CD1c-positive myeloid dendritic cell (primary cell): Measurements from ENCODE around the gene CTRB2.

Experiments used
- DNase-seq: peaks from one replicate; pipeline ENCODE4 v3.0.0-alpha.2; 2016; ENCODE audit errors: extremely low spot score

CTRB2 gene

DNA sequence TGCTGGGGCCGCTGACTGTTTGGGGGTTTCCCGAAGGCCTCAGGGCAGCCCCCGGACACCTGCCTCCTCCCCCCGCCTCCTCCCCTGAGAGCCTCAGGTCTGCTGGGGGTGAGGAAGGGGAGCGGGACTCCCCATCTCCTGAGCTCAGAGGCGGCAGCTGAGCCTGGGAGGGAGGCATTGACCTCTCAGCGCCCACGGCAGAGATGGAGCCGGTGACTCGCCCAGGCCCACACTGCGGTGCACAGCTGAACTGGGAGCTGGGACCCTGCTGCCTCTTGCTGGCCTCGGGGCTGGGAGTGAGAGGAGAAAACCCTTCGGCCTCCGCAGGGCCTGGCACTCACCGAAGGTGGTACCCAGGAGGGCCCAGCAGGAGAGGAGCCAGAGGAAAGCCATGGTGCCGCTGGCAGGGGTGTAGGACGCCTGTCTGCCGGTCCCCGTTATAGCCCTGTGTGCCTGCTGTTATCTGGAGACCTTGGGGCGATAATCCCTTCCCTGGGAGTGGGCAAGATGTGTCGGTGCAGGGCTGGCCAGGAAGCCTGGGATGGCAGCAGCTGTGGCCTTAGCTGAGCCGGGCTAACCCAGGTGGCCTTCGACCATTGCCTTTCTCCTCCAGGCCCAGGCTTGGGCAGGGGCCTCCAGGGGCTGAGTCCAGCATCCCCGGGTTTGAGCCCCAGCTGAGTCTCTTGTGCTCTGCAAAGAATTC lies at the start of gene CTRB2:
CTRB2 (minus strand) TSS at position 413 of the 703 bp plus-strand sequence; CDS start at position 393, 20 bp downstream.
- no peak for DNase-seq

DNA sequence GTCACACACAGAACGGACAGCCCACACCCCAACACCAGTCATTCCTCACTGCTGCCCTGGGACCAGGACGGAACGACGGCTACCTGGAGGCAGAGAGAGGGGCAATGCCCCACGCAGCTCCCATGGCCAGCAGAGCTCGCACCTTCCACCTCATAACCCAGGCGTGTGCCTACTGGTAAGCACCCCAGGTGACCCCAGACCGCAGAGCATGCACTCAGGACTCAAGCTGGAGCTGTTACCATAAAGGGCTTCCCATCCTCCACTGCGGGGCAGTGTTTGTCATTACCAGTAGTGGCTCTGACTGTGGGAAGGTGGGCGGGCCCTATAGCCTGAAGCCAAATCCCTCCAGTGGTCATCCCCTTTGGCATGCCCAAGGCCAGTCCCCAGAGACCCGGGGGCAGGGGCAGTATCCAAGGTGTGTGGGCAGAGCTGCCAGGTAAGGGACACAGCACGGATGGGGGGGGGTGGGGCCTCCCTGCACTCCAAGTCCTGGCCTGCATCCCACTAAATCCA lies 49.2 kb upstream of the CTRB2 start:
- DNase-seq = no peak

- no peak for DNase-seq
Observed at GRCh38 chr16:75254359-75254837, 47.4 kb upstream of the CTRB2 start.

DNA sequence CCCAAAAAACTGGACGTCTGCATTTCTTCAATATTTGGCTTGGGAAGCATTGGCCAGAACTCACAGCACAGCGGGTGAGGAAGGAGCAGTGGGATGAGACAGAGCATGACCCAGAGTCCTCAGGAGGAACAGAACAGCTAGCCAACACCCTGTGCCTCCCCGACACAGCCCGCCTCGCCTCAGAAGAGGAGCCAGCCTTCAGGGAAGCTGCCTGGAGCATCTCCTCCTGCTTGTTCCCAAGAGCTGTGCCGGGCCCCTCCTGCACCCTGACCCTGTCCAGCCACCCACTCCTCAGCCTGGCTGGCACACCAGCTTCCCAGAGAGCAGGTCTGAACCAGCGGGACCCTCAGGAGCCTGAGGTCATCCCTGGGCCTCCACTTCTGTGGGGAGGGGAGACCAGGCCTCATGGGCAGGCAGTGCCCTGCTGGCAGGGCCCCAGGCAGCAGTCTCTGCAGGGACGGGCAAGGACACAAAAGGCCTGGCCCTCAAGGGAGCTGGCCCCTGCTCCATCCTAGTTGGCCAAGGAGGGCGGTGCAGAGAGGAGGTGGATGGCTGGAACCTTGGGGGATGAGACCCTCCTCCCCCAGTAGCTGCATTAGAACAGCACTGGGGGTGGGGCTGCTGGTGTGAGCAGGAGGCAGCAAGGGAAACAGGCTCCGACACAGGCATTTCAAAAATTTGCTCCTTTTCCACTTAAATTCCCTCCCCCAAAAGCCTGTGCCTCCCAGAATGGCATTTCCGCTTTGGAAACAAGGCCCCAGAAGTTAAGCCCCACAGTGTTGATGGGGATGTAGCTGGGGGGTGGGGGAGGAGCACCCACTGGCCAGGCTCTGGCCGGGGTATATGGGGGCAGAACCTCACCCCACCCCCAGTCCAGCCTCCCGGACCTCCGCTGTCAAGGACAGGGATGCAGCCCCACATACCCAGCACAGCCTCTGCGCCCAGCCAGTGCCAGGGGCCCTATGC lies 46.3 kb upstream of the CTRB2 start:
- no peak for DNase-seq

- no peak for DNase-seq
Observed at GRCh38 chr16:75252049-75252864, 45.3 kb upstream of the CTRB2 start.

- peak; percentile 70 for DNase-seq
Observed at GRCh38 chr16:75251280-75252048, 44.5 kb upstream of the CTRB2 start, which contains the start of gene BCAR1. TSS of gene BCAR1 (minus strand) at chr16:75251624. CDS start at chr16:75251482, 142 bp downstream.

GRCh38 chr16:75250809-75251279 lies 43.9 kb upstream of the CTRB2 start:
- no peak for DNase-seq

GRCh38 chr16:75250089-75250808 lies 43.3 kb upstream of the CTRB2 start:
- DNase-seq = no peak

DNA sequence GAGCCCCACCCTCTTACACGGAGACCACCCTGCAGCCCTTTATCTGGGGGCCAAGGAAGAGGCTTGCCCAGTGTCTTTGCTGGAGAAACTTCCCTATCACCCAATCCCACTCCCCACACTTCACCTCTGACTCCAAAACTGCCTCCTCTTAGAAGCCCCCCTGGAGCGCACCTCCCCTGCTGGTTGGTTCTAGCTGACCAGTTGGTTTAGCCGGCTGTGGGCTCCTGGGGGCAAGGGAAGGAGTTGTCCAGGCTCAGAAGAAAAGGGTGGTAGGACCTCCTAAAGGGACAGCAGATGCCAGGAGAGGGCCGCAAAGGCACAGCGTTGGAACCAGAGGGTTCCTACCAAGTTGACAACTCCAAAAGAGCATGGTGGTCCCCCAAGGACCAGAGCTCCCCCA lies 42.5 kb upstream of the CTRB2 start:
- DNase-seq = no peak

GRCh38 chr16:75248536-75249380 lies 41.8 kb upstream of the CTRB2 start:
- DNase-seq = no peak

- DNase-seq = no peak
Observed at GRCh38 chr16:75248142-75248535, 41.2 kb upstream of the CTRB2 start.

DNA sequence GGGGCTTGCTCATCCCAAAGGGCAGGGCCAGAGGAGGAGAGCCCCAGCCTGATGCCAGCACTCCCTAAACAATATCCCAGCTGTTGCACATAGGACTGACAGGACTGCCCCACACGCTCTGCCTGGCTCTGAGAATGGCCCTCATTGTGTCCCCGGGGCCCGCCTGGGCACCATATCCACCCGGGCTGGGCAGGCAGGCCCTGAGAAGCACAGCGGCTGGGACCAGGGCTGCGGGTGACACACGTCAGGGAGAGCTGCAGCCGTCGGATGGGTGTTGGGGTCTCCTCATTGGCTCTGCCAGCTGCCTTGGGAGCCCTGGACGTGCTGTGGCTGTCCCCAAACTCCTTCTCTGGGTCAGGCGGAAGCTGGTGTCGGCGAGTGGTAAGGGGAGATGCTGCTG lies 40.3 kb upstream of the CTRB2 start:
- no peak for DNase-seq

DNA sequence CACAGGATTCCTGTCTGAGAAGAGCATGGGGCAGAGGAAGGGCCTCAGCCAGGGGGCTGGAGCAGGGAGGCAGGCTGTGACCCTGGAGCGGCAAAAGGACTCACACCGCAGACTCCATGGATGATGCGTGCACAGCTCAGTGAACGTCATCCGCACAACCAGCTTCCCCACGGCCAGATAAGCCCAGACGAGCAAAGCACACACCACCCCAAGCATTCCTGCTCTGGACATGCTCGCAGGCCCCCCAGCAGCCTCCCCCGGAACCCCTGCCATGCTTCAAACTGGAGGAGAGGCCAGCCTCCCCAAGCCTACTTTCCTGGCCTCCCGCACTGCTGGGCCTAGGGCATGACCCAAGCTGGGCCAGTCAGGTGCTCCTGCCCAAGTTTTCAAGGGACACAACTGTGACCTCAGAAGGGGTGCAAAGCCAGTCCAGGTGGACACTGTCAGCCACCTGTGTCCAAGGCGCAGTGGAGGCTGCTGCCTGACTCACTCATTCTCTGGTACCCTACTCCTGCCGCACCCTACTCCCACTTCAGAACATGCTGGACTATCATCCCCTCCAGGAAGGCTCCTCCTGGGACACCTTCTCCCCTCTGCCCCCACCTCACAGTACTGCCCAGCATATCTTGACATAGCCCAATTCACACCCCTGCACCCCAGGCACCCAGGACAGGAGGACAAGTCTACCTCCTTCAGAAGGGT lies 39.7 kb upstream of the CTRB2 start:
- DNase-seq = no peak

- DNase-seq = peak; percentile 31
Observed at GRCh38 chr16:75244844-75245758, 38.1 kb upstream of the CTRB2 start.

- DNase-seq = peak; percentile 46
Observed at GRCh38 chr16:75244225-75244809, 37.4 kb upstream of the CTRB2 start.

DNA sequence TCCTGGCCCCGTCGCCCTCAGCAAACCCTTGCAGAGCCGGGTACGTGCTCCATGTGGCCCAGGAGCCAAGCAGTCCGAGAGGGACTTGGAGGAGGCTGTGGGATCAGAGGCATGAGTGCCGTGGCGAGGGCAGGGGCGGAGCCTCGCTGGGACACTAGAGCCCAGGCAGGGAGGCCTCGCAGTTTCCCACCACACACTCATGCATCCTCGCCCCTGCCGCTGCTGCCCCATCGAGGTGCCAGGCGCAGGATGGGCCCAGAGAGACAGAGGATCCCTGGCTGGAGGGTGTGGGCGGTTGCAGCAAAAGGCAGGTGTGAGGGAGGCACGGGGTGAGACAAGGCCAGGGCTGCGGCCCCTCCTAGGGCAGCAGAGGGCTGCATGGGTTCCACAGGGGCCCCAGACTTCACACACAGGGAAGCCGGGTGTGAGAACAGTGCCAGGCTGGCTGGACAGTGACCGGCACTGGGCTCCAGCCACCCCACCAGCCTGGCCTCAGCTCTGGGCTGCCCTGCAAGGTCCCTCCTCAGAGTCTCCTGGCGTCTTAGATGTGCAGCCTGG lies 36.8 kb upstream of the CTRB2 start:
- DNase-seq = no peak
